C4-2B (cell line): ENCODE results near the gene UFD1.

Experiments
- ZFX ChIP-seq: fragments of 450-650 bp; IDR thresholded peaks from 2 replicates; pipeline ENCODE4 v1.6.1; 2017
- TF ChIP-seq, protein P1 (sequence below): fragments of 450-650 bp; conservative IDR thresholded peaks from 2 replicates; pipeline ENCODE4 v1.5.1; 2017; ENCODE audit warnings: mild to moderate bottlenecking

DNA sequence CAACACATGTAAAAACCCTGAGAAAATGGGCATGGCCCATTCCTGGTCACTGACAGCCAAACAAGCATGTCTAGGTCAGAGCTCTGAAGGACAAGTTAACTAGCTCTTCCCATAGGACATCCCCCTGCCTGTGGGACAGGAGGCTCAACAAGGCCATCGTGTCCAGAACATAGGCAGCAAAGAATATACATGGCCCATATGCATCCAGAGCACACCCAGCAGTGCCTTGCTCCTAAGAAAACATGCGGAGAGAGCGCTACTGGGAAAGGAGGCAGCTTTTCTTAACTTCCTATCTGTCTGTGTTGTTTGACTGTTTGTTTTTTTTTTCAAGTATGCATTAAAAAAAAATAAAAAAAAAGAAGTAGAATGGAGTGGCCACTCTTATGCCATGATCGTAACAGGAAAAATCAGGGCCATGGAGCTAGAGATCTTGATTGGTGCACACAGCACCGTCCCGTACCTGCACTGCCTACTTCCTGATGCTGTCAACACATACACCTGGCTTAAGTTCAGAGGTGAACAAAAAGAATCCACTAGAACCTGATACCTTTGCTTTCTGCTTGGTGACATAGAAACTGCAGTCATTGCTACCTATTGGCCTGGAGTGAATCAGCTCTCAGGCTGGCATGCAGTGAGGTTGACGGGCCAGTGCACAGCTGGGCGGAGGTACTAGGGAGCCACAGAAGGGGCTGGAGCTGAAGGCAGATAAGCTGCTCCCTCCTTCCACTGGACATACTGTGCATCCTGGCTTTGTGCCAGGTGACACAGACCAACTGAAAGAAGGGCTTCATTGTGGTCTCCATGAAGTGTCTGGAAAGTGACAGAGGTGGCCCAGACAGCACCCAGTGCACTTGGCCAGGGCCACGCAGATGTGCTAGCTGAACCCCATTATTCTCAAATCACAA, 11.9 kb downstream of the UFD1 start:
- TF ChIP-seq, protein P1, sequence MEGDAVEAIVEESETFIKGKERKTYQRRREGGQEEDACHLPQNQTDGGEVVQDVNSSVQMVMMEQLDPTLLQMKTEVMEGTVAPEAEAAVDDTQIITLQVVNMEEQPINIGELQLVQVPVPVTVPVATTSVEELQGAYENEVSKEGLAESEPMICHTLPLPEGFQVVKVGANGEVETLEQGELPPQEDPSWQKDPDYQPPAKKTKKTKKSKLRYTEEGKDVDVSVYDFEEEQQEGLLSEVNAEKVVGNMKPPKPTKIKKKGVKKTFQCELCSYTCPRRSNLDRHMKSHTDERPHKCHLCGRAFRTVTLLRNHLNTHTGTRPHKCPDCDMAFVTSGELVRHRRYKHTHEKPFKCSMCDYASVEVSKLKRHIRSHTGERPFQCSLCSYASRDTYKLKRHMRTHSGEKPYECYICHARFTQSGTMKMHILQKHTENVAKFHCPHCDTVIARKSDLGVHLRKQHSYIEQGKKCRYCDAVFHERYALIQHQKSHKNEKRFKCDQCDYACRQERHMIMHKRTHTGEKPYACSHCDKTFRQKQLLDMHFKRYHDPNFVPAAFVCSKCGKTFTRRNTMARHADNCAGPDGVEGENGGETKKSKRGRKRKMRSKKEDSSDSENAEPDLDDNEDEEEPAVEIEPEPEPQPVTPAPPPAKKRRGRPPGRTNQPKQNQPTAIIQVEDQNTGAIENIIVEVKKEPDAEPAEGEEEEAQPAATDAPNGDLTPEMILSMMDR = no peak
- no peak for TF ChIP-seq ZFX
